Subcutaneous abdominal adipose tissue (tissue), 5 donors: ENCODE results near the gene CACNA2D3.

Experiments
- H3K27ac ChIP-seq: one replicate; pipeline ENCODE4 v1.7.0; 2013; ENCODE audit warnings: low read depth, mild to moderate bottlenecking, inconsistent platforms, low read length, moderate library complexity
- H3K27me3 ChIP-seq, 5 donors: one replicate each; pipeline ENCODE4 v1.7.0; 2013; ENCODE audit warnings: low read length in 5 of 5, inconsistent platforms in 1 of 5; ENCODE audit not compliant: control insufficient read depth in 5 of 5, insufficient read depth in 4 of 5
- H3K36me3 ChIP-seq, 5 donors: one replicate each; pipeline ENCODE4 v1.7.0; 2013; ENCODE audit warnings: low read length in 5 of 5; ENCODE audit not compliant: control insufficient read depth in 5 of 5, insufficient read depth in 5 of 5
- H3K4me1 ChIP-seq, 5 donors: one replicate each; pipeline ENCODE4 v1.7.0; 2013; ENCODE audit warnings: low read length in 5 of 5, mild to moderate bottlenecking in 3 of 5, moderate library complexity in 1 of 5; ENCODE audit not compliant: control insufficient read depth in 5 of 5, insufficient read depth in 5 of 5
- H3K4me3 ChIP-seq, 5 donors: one replicate each; pipeline ENCODE4 v1.7.0; 2013; ENCODE audit warnings: low read length in 5 of 5, low read depth in 1 of 5
- H3K9ac ChIP-seq, 5 donors: one replicate each; pipeline ENCODE4 v1.7.0; 2013; ENCODE audit warnings: low read length in 5 of 5, mild to moderate bottlenecking in 4 of 5, moderate library complexity in 3 of 5
- H3K9me3 ChIP-seq, 5 donors: one replicate each; pipeline ENCODE4 v1.7.0; 2013; ENCODE audit warnings: low read length in 5 of 5; ENCODE audit not compliant: control insufficient read depth in 5 of 5
- donor health status: healthy.
- donor health status: healthy.
- donor health status: healthy.
- donor health status: healthy.
- donor health status: healthy.

The CACNA2D3 gene

DNA sequence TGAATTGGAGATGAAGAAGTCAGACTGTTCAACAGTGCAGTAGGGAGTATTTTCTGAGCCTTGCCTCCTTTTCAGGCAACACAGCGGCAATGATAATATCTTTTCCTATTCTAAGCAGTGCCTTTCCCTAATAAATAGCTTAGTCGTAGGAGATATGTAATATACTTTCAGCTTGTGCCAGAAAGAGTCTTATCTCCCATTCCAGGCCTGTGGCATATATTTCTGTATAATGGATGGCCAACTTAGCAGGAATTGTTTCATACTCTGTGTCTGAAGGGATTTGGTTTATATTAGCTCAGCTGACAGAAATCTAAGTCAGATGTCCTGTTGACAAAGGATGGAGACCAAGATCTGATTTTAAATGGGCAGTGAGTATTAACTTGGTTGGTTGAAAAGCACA is 397.1 kb downstream of the CACNA2D3 start:
- H3K36me3 ChIP-seq = no peaks in the 10 kb centered on the region
- H3K27ac ChIP-seq = no peak overlapping the region
- H3K4me3 ChIP-seq = no peak overlapping the region
- H3K9ac ChIP-seq = no peak overlapping the region
- no peaks in the 10 kb centered on the region for H3K4me1 ChIP-seq
- H3K9me3 ChIP-seq = peaks cover 0 to 6% (median 4%) of the 10 kb centered on the region in 5 donors
- H3K27me3 ChIP-seq = no peaks in the 10 kb centered on the region

DNA sequence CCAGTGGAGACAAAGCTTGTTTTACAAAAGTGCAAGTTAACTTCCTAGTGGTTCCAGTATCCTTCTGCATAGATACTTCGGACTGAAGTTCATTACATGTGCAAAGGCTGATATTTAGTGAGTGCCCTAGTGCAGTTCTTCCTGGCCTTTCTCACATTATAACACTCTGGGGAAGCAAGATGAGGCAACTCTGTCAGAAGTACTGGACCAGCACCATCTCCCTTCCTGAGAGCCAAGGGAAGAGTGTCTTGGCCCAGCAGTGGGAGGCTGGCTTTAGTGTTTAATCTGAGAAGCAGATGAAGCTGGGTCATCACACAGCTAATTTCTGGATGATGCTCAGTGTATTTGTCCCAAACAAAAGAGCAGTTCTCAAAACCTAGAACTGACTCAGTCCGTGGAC is 397.7 kb downstream of the CACNA2D3 start:
- no peak overlapping the region for H3K27ac ChIP-seq

DNA sequence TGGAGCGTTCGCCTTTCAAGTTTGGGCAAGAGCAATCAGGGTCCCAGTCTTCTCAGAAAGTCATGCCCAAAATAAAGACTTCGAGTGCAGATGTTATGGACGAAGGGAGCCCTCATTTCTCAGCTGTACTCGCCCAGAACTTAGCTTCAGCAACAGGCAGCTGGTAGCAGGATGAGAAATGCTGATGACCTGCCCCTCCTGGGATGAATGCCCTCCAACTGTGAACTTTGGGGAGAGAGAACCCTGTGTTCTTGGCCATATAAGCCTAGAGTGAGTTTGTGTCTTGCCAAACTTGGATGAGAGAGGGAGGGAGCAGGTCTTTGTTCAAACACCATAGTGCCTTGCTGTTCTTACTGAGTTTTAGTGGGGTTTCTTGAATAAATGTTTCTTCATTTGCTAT is 405.2 kb downstream of the CACNA2D3 start:
- Histone ChIP-seq H3K27ac (no peak overlapping the region), H3K4me1 (peaks cover 0 to 7% (median 0%) of the 10 kb centered on the region in 5 donors), H3K27me3 (peaks cover 0 to 4% (median 0%) of the 10 kb centered on the region in 5 donors), H3K9ac (no peak overlapping the region), H3K36me3 (no peaks in the 10 kb centered on the region), H3K4me3 (no peak overlapping the region), H3K9me3 (peaks cover 0 to 12% (median 8%) of the 10 kb centered on the region in 5 donors)

More for the DNA sequence above, 397.7 kb downstream of the CACNA2D3 start:
- Histone ChIP-seq H3K9ac (no peak overlapping the region), H3K9me3 (peaks cover 0 to 6% (median 5%) of the 10 kb centered on the region in 5 donors), H3K4me1 (no peaks in the 10 kb centered on the region), H3K36me3 (no peaks in the 10 kb centered on the region), H3K27me3 (no peaks in the 10 kb centered on the region), H3K4me3 (no peak overlapping the region)

DNA sequence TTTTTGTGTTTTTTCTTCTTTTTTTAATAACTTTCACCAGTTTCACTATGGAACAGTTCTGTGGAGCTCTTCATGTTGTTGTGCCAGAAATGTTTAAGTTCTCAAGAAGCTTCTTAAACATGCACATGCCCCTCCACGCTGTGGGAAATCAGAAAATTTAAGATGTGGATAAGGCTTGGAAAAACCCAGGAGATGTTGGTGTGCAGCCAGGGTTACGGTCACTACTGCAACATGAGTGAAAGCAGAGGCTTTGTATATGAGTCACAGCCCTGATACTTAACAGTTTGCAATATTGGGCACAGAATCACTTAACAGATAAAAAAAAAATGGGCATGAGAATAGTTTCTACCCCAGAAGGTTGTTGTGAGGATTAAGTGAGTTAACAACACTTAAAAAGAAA is 405.6 kb downstream of the CACNA2D3 start:
- Histone ChIP-seq H3K27me3 (peaks cover 0 to 4% (median 0%) of the 10 kb centered on the region in 5 donors), H3K4me1 (peaks cover 0 to 7% (median 0%) of the 10 kb centered on the region in 5 donors), H3K9ac (no peak overlapping the region), H3K36me3 (no peaks in the 10 kb centered on the region), H3K9me3 (peaks cover 0 to 12% (median 6%) of the 10 kb centered on the region in 5 donors), H3K4me3 (no peak overlapping the region), H3K27ac (no peak overlapping the region)

- no peak overlapping the region for H3K4me3 ChIP-seq
- peaks cover 0 to 7% (median 0%) of the 10 kb centered on the region in 5 donors for H3K4me1 ChIP-seq
- peaks cover 0 to 4% (median 0%) of the 10 kb centered on the region in 5 donors for H3K27me3 ChIP-seq
- H3K27ac ChIP-seq = no peak overlapping the region
- H3K36me3 ChIP-seq = no peaks in the 10 kb centered on the region
- no peak overlapping the region for H3K9ac ChIP-seq
- peaks cover 0 to 12% (median 5%) of the 10 kb centered on the region in 5 donors for H3K9me3 ChIP-seq
Observed at GRCh38 chr3:54528668-54529067, 406.3 kb downstream of the CACNA2D3 start.

- peaks cover 0 to 4% (median 0%) of the 10 kb centered on the region in 5 donors for H3K27me3 ChIP-seq
- H3K9ac ChIP-seq = no peak overlapping the region
- H3K36me3 ChIP-seq = no peaks in the 10 kb centered on the region
- H3K27ac ChIP-seq = no peak overlapping the region
- H3K9me3 ChIP-seq = peaks cover 0 to 12% (median 4%) of the 10 kb centered on the region in 5 donors
- no peak overlapping the region for H3K4me3 ChIP-seq
- peaks cover 0 to 7% (median 0%) of the 10 kb centered on the region in 5 donors for H3K4me1 ChIP-seq
Observed at GRCh38 chr3:54530091-54530490, 407.7 kb downstream of the CACNA2D3 start.

GRCh38 chr3:54530944-54531343 is 408.6 kb downstream of the CACNA2D3 start:
- Histone ChIP-seq H3K36me3 (no peaks in the 10 kb centered on the region), H3K4me3 (no peak overlapping the region), H3K9ac (no peak overlapping the region), H3K9me3 (peaks cover 0 to 9% (median 0%) of the 10 kb centered on the region in 5 donors), H3K4me1 (peaks cover 0 to 7% (median 0%) of the 10 kb centered on the region in 5 donors), H3K27ac (no peak overlapping the region), H3K27me3 (peaks cover 0 to 4% (median 0%) of the 10 kb centered on the region in 5 donors)

GRCh38 chr3:54531741-54532140 is 409.4 kb downstream of the CACNA2D3 start:
- Histone ChIP-seq H3K9ac (no peak overlapping the region), H3K27me3 (peaks cover 0 to 4% (median 0%) of the 10 kb centered on the region in 5 donors), H3K4me3 (no peak overlapping the region), H3K27ac (no peak overlapping the region), H3K4me1 (peaks cover 0 to 7% (median 0%) of the 10 kb centered on the region in 5 donors), H3K9me3 (peaks cover 0 to 8% (median 0%) of the 10 kb centered on the region in 5 donors), H3K36me3 (no peaks in the 10 kb centered on the region)

- H3K27ac ChIP-seq = no peak overlapping the region
Observed at GRCh38 chr3:54533856-54534255, 411.5 kb downstream of the CACNA2D3 start.

GRCh38 chr3:54535619-54536018 is 413.3 kb downstream of the CACNA2D3 start:
- no peak overlapping the region for H3K9ac ChIP-seq
- no peaks in the 10 kb centered on the region for H3K27me3 ChIP-seq
- no peak overlapping the region for H3K4me3 ChIP-seq
- H3K9me3 ChIP-seq = no peaks in the 10 kb centered on the region
- H3K36me3 ChIP-seq = no peaks in the 10 kb centered on the region
- no peaks in the 10 kb centered on the region for H3K4me1 ChIP-seq
- H3K27ac ChIP-seq = no peak overlapping the region

More at GRCh38 chr3:54533856-54534255, 411.5 kb downstream of the CACNA2D3 start:
- peaks cover 0 to 4% (median 0%) of the 10 kb centered on the region in 5 donors for H3K27me3 ChIP-seq
- no peaks in the 10 kb centered on the region for H3K36me3 ChIP-seq
- peaks cover 0 to 2% (median 0%) of the 10 kb centered on the region in 5 donors for H3K4me1 ChIP-seq
- no peaks in the 10 kb centered on the region for H3K9me3 ChIP-seq
- H3K9ac ChIP-seq = no peak overlapping the region
- H3K4me3 ChIP-seq = no peak overlapping the region
